Vagina (tissue), 2 donors: ENCODE data around the gene NCAPD2. TPM values are rescaled to one million over a fixed set of nuclear protein-coding genes. Genes with fewer than 3 reads are reported as not detected.

Experiments
- DNase-seq, 2 donors: peaks; one replicate each; pipeline ENCODE4 v3.0.0-alpha.2; 2017; ENCODE audit errors: extremely low spot score in 2 of 2
- H3K27ac ChIP-seq: fragments of 200-600 bp; sonication (generic); one replicate; pipeline ENCODE4 v1.5.1; 2019
- H3K27me3 ChIP-seq: fragments of 200-600 bp; sonication (generic); one replicate; pipeline ENCODE4 v1.5.1; 2019
- H3K36me3 ChIP-seq, 2 donors: fragments of 200-600 bp; sonication (generic); one replicate each; pipeline ENCODE4 v1.5.1; 2017 to 2019
- H3K4me1 ChIP-seq: fragments of 200-600 bp; sonication (generic); one replicate; pipeline ENCODE4 v1.5.1; 2019
- H3K4me3 ChIP-seq, 2 donors: fragments of 200-600 bp; sonication (generic); 1 replicate in 1 of 2; 2 replicates in 1 of 2; pipeline ENCODE4 v1.5.1; 2016 to 2019
- H3K9me3 ChIP-seq: fragments of 200-600 bp; sonication (generic); one replicate; pipeline ENCODE4 v1.5.1; 2019
- POLR2A ChIP-seq, 2 donors: fragments of 450-650 bp; IDR thresholded peaks; one replicate each; pipeline ENCODE4 v1.6.1; 2017; ENCODE audit warnings: antibody characterized with exemption in 2 of 2, mild to moderate bottlenecking in 2 of 2, moderate library complexity in 2 of 2
- POLR2AphosphoS5 ChIP-seq, 2 donors: sonication (generic); formaldehyde crosslinking; IDR thresholded peaks; one replicate each; pipeline ENCODE4 v1.9.0; 2017; ENCODE audit warnings: antibody characterized with exemption in 2 of 2, mild to moderate bottlenecking in 2 of 2, low read depth in 1 of 2; ENCODE audit not compliant: insufficient read depth in 1 of 2
- intact Hi-C: fragments of 100-400 bp; cut with DNase I; formaldehyde crosslinking; loops from one replicate; pipeline ENCODE4 v1.15.1; 2023
- total RNA-seq: library from RNA; depleted of rRNA; stranded (reverse); fragments of >200 nt; gene quantifications from one replicate; pipeline ENCODE4 v1.2.3, GENCODE V29; 2016
- TF ChIP-seq, protein P1 (sequence below), 3 experiments: fragments of 450-650 bp in 2 of 3; fragments of 200-600 bp in 1 of 3; sonication (generic) in 1 of 3; IDR thresholded peaks; one replicate each; pipeline ENCODE4 v1.5.1; 2017 to 2019; ENCODE audit warnings: antibody characterized with exemption in 3 of 3, mild to moderate bottlenecking in 2 of 3, moderate library complexity in 2 of 3

NCAPD2 gene
- total RNA-seq, 1 donor from 2014 or later: 25.5 TPM

DNA sequence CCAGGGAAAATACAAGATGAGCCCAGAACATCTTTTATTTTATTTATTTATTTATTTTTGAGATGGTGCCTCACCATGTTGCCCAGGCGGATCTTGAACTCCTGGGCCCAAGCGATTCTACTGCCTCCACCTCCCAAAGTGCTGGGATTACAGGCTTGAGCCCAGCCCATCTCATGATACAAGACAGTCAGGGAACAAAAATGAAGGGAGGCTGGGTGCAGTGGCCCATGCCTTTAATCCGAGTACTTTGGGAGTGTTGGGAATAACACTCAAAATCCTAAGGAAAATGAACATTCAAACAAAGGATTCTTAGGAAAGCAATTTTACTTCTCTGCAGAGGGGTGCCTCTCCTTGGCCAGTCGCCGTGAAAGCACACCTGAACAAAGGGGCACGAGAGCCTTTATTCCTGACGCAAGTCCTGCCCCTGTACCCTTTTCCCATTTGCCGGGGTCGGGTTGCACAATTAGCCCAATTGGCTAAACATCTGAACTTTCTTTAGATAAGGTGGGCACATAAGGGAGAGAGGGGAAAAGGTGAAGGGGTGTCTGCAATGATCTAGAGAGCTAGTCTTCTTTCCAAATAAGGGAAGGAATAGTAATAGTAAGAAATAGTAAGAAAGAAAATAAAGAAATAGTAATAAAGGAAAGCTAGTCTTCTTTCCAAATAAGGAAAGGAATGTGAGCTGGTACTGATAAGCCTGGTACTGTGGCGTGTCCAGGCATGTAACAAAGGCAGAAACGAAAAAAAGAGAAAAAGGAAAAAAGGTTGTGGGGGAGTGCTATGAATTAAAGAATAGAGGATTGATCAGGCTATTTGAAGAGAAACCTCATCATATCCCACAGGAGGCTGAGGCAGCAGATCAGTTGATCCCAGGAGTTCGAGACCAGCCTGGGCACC, 13.4 kb downstream of the NCAPD2 start:
- TF ChIP-seq POLR2AphosphoS5 (IDR thresholded peaks at IDR 0.05; ENCODE audit: insufficient read depth in 1 of 2, low read depth in 1 of 2) (no peak), POLR2A (IDR thresholded peaks at IDR 0.05) (no peak)
- TF ChIP-seq, protein P1, sequence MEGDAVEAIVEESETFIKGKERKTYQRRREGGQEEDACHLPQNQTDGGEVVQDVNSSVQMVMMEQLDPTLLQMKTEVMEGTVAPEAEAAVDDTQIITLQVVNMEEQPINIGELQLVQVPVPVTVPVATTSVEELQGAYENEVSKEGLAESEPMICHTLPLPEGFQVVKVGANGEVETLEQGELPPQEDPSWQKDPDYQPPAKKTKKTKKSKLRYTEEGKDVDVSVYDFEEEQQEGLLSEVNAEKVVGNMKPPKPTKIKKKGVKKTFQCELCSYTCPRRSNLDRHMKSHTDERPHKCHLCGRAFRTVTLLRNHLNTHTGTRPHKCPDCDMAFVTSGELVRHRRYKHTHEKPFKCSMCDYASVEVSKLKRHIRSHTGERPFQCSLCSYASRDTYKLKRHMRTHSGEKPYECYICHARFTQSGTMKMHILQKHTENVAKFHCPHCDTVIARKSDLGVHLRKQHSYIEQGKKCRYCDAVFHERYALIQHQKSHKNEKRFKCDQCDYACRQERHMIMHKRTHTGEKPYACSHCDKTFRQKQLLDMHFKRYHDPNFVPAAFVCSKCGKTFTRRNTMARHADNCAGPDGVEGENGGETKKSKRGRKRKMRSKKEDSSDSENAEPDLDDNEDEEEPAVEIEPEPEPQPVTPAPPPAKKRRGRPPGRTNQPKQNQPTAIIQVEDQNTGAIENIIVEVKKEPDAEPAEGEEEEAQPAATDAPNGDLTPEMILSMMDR (IDR thresholded peaks at IDR 0.05): no peak
- intact Hi-C loops: no loop called here
- H3K27ac ChIP-seq: no peak overlapping the region
- H3K27me3 ChIP-seq: no peaks in the 10 kb centered on the region
- no peak for DNase-seq
- no peaks in the 10 kb centered on the region for H3K9me3 ChIP-seq
- H3K36me3 ChIP-seq: peaks cover 0 to 10% of the 10 kb centered on the region in 2 donors
- no peak overlapping the region for H3K4me3 ChIP-seq
- no peaks in the 10 kb centered on the region for H3K4me1 ChIP-seq

DNA sequence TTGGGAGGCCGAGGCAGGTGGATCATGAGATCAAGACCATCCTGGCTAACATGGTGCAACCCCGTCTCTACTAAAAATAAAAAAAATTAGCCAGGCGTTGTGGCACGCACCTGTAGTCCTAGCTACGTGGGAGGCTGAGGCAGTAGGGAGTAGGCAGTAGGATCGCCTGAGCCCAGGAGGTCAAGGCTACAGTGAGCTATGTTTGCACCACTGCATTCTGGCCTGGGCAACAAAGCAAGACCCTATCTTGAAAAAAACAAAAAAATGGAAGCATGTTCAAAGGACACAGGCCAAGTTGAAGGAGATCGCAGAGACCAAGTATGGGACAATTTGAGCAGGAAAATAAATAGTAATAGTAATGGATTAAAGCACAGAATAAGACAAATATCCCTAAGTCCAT, 14.2 kb downstream of the NCAPD2 start:
- intact Hi-C loops: no loop called here
- H3K36me3 ChIP-seq: peaks cover 0 to 18% of the 10 kb centered on the region in 2 donors

DNA sequence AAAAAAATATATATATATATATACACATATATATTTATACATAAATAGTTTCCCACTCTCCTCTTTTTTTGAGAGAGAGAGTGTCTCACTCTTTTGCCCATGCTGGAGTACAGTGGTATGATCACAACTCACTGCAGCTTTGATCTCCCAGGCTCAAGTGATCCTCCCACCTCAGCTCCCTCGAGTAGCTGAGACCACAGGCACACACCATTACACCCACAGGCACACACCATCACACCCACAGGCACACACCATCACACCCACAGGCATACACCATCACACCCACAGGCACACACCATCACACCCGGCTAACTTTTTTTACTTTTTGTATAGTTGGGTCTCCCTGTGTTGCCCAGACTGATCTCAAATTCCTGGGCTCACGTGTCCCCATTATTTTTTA, 26.3 kb downstream of the NCAPD2 start:
- H3K27me3 ChIP-seq: no peaks in the 10 kb centered on the region
- no peak for DNase-seq
- H3K4me1 ChIP-seq: no peaks in the 10 kb centered on the region
- peaks cover 0 to 80% of the 10 kb centered on the region in 2 donors for H3K36me3 ChIP-seq
- intact Hi-C loops: no loop called here
- H3K4me3 ChIP-seq: no peak overlapping the region
- no peak overlapping the region for H3K27ac ChIP-seq
- no peaks in the 10 kb centered on the region for H3K9me3 ChIP-seq
- TF ChIP-seq POLR2A (IDR thresholded peaks at IDR 0.05): no peak
- TF ChIP-seq POLR2AphosphoS5 (IDR thresholded peaks at IDR 0.05; ENCODE audit: insufficient read depth in 1 of 2, low read depth in 1 of 2): no peak
- TF ChIP-seq, protein P1 (IDR thresholded peaks at IDR 0.05): no peak

More for the DNA sequence above, 14.2 kb downstream of the NCAPD2 start:
- no peak for DNase-seq
- Histone ChIP-seq H3K4me3 (no peak overlapping the region), H3K27me3 (no peaks in the 10 kb centered on the region), H3K9me3 (no peaks in the 10 kb centered on the region), H3K4me1 (no peaks in the 10 kb centered on the region), H3K27ac (no peak overlapping the region)
- no peak for TF ChIP-seq POLR2AphosphoS5 (IDR thresholded peaks at IDR 0.05; ENCODE audit: insufficient read depth in 1 of 2, low read depth in 1 of 2)
- TF ChIP-seq POLR2A (IDR thresholded peaks at IDR 0.05): no peak
- TF ChIP-seq, protein P1 (IDR thresholded peaks at IDR 0.05): no peak

DNA sequence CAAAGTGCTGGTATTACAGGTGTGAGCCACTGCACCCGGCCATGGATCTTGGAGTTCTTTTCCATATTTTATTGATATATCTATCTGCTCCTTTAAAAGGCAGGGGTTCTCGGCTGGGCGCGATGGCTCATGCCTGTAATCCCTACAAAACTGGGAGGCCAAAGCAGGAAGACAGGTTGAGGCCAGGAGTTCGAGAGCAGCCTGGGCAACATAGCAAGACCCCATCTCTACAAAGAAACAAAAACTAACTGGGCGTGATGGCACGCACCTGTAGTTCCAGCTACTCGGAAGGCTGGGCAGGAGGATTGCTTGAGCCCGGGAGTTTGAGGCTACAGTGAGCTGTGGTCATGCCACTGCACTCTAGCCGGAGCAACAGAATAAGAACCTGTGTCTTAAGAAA, 28.3 kb downstream of the NCAPD2 start:
- Histone ChIP-seq H3K9me3 (no peaks in the 10 kb centered on the region), H3K27ac (no peak overlapping the region), H3K27me3 (no peaks in the 10 kb centered on the region), H3K36me3 (peaks cover 0 to 83% of the 10 kb centered on the region in 2 donors), H3K4me1 (no peaks in the 10 kb centered on the region), H3K4me3 (no peak overlapping the region)
- DNase-seq: no peak
- intact Hi-C loops: no loop called here
- TF ChIP-seq POLR2A (IDR thresholded peaks at IDR 0.05) (no peak), POLR2AphosphoS5 (IDR thresholded peaks at IDR 0.05; ENCODE audit: insufficient read depth in 1 of 2, low read depth in 1 of 2) (no peak)
- TF ChIP-seq, protein P1 (IDR thresholded peaks at IDR 0.05): no peak

DNA sequence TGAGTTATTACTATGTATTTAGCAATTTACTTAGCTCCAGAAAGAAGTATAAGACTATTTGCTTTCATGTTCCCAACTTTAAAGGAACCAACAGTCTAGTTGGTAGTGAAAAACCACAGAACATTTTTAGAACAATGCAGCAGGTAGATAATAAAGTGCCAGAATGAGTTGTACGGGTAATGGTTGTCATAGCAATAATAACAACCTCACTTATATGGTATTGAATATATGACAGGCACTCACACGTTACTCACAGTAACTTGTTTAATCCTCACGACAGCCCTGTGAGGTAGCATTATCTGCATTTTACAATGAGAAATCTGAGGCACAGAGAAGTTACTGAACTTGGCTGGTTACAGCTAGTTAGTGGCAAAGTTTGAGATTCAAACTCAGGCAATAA, 29.8 kb downstream of the NCAPD2 start:
- peaks cover 0 to 83% of the 10 kb centered on the region in 2 donors for H3K36me3 ChIP-seq
- intact Hi-C loops: no loop called here
- no peak overlapping the region for H3K27ac ChIP-seq
- TF ChIP-seq, protein P1 (IDR thresholded peaks at IDR 0.05): no peak
- TF ChIP-seq POLR2A (IDR thresholded peaks at IDR 0.05) (no peak), POLR2AphosphoS5 (IDR thresholded peaks at IDR 0.05; ENCODE audit: insufficient read depth in 1 of 2, low read depth in 1 of 2) (no peak)
- no peaks in the 10 kb centered on the region for H3K9me3 ChIP-seq
- no peaks in the 10 kb centered on the region for H3K27me3 ChIP-seq
- DNase-seq: no peak
- H3K4me3 ChIP-seq: no peak overlapping the region
- no peaks in the 10 kb centered on the region for H3K4me1 ChIP-seq
